Psoas muscle (tissue), 8 donors: ENCODE data around the gene ANGEL1. TPM values are rescaled to one million over a fixed set of nuclear protein-coding genes. Genes with fewer than 3 reads are reported as not detected.

Source experiments
- ATAC-seq, 4 donors: fragments of 200-7000 bp; cut with Tn5 transposase; one replicate each; pipeline ENCODE4 v1.9.1; 2020; ENCODE audit warnings: moderate library complexity in 3 of 4, mild to moderate bottlenecking in 2 of 4
- DNase-seq, 2 donors: peaks; one replicate each; pipeline ENCODE4 v3.0.0-alpha.2; 2020
- H3K27ac ChIP-seq: fragments of 200-600 bp; one replicate; pipeline ENCODE4 v1.8.0; 2022
- H3K27me3 ChIP-seq, 3 donors: fragments of 200-600 bp in 1 of 3; one replicate each; pipeline versions ENCODE4 v1.6.1 to v1.8.0; 2013 to 2022; ENCODE audit warnings: low read length in 2 of 3, mild to moderate bottlenecking in 2 of 3, moderate library complexity in 1 of 3; ENCODE audit not compliant: insufficient read depth in 3 of 3
- H3K36me3 ChIP-seq, 2 donors: fragments of 200-600 bp in 1 of 2; one replicate each; pipeline versions ENCODE4 v1.6.1 to v1.8.0; 2013 to 2022; ENCODE audit warnings: low read depth in 1 of 2, mild to moderate bottlenecking in 1 of 2, moderate library complexity in 1 of 2; ENCODE audit not compliant: insufficient read depth in 1 of 2
- H3K4me1 ChIP-seq: fragments of 200-600 bp; one replicate; pipeline ENCODE4 v1.8.0; 2022
- H3K4me3 ChIP-seq: fragments of 200-600 bp; one replicate; pipeline ENCODE4 v1.8.0; 2022; ENCODE audit warnings: mild to moderate bottlenecking
- H3K9me3 ChIP-seq: fragments of 200-600 bp; one replicate; pipeline ENCODE4 v1.8.0; 2022
- CTCF ChIP-seq: fragments of 200-600 bp; IDR thresholded peaks from one replicate; pipeline ENCODE4 v1.8.0; 2022; ENCODE audit warnings: antibody characterized with exemption
- WGBS, 3 donors: extraction: QIAGEN DNeasy Blood & Tissue Kit; methylation state at CpG; one replicate each; pipeline versions ENCODE4 v1.1.6 to v1.1.7; 2013; 5-methylcytosine and 5-hydroxymethylcytosine counted together
- intact Hi-C, 2 donors: fragments of 100-400 bp; cut with DNase I; formaldehyde crosslinking; loops; one replicate each; pipeline versions ENCODE4 v1.11.0 to v1.14.2; 2022
- polyA plus RNA-seq, 3 donors: library from polyadenylated mRNA; stranded (reverse); fragments of 200-250 nt; gene quantifications; one replicate each; pipeline ENCODE4 v1.2.3, GENCODE V29; 2013
- total RNA-seq, 4 donors: library from RNA; stranded (reverse); fragmentation: NEBNext Ultra II Directional in 2 of 4; extraction: Animal tissue kit (Norgen Biotek cat#: 25700) in 2 of 4; gene quantifications; one replicate each; pipeline versions ENCODE4 v1.2.1 to v1.2.4, GENCODE V29; 2021 to 2023
- donor health status: healthy with polysubstance abuse.
- donor health status: DM: no; HTN: no; CAD: no; lungs with moderate emphysema.
- donor health status: Bipolar disorder and iron deficiency.
- donor health status: healthy.
- donor health status: DM: yes; HTN: yes; CAD: no.
- donor health status: DM: no; HTN: no; CAD: no.
- donor health status: DM: no; HTN: no; CAD: no.
- donor health status: DM: yes; HTN: yes; CAD: no.

ANGEL1 gene
- total and polyA plus RNA-seq, 7 donors = 4.5 to 14.1 (median 10.6) TPM

GRCh38 chr14:76768671-76769500 is 43.8 kb downstream of the ANGEL1 start:
- WGBS, 3 donors = 60 to 74% (median 69%) methylated on average over 11 of the region's 11 CpGs
- TF ChIP-seq CTCF = no peak
- Histone ChIP-seq H3K9me3 (no peaks in the 10 kb centered on the region), H3K4me3 (no peak overlapping the region), H3K4me1 (no peaks in the 10 kb centered on the region), H3K27ac (peak overlapping the region; percentile 50), H3K27me3 (peaks cover 0 to 10% (median 2%) of the 10 kb centered on the region in 3 donors), H3K36me3 (no peaks in the 10 kb centered on the region)
- ATAC-seq = peak in 1 of 4 donors; percentile 9
- intact Hi-C loops = no loop called here
- no peak for DNase-seq

- H3K36me3 ChIP-seq = no peaks in the 10 kb centered on the region
- ATAC-seq (peak; percentile 31 to 62 (median 56)), DNase-seq (peak; percentile 49 to 75)
- peaks cover 0 to 11% (median 2%) of the 10 kb centered on the region in 3 donors for H3K27me3 ChIP-seq
- TF ChIP-seq CTCF = no peak
- 43 to 52% (median 49%) methylated on average over 14 to 15 of the region's 15 CpGs for WGBS, 3 donors
- H3K4me1 ChIP-seq = no peaks in the 10 kb centered on the region
- no peaks in the 10 kb centered on the region for H3K9me3 ChIP-seq
- H3K4me3 ChIP-seq = no peak overlapping the region
- intact Hi-C loops = no loop called here
- H3K27ac ChIP-seq = peak overlapping the region; percentile 50
Measured at GRCh38 chr14:76767681-76768656, 44.7 kb downstream of the ANGEL1 start.

GRCh38 chr14:76765461-76765931 is 47.2 kb downstream of the ANGEL1 start:
- intact Hi-C loops = no loop called here
- Histone ChIP-seq H3K27me3 (peaks cover 0 to 13% (median 4%) of the 10 kb centered on the region in 3 donors), H3K9me3 (no peaks in the 10 kb centered on the region), H3K4me3 (no peak overlapping the region), H3K4me1 (no peaks in the 10 kb centered on the region), H3K27ac (no peak overlapping the region), H3K36me3 (no peaks in the 10 kb centered on the region)
- no peak for ATAC-seq
- no peak for DNase-seq
- TF ChIP-seq CTCF = no peak
- 66 to 83% (median 68%) methylated on average over 6 of the region's 6 CpGs for WGBS, 3 donors

- Histone ChIP-seq H3K9me3 (no peaks in the 10 kb centered on the region), H3K4me1 (no peaks in the 10 kb centered on the region), H3K27me3 (peaks cover 0 to 13% (median 4%) of the 10 kb centered on the region in 3 donors), H3K27ac (no peak overlapping the region), H3K36me3 (no peaks in the 10 kb centered on the region), H3K4me3 (peak overlapping the region; percentile 75)
- intact Hi-C loops = loop anchor here in 1 of 2 donors (5.0 kb wide), 1 partner anchor 51 kb away; no protein-coding TSS in a partner anchor
- TF ChIP-seq CTCF = no peak
- no peak for ATAC-seq
- WGBS, 3 donors = 48 to 54% (median 48%) methylated on average over 14 of the region's 14 CpGs
- DNase-seq = no peak
Measured at GRCh38 chr14:76763096-76764041, 49.3 kb downstream of the ANGEL1 start.
